HepG2 (cell line): ENCODE measurements around the gene TSC22D4. TPM values are rescaled to one million over a fixed set of nuclear protein-coding genes. Genes with fewer than 3 reads are reported as not detected.

Experiments
- ATAC-seq: fragments of 200-7000 bp; cut with Tn5 transposase; 3 replicates; pipeline ENCODE4 v1.9.1; 2020; ENCODE audit warnings: mild to moderate bottlenecking, moderate library complexity
- BruUV-seq: library from RNA; stranded (reverse); fragments of 400-500 nt; replicated peaks from 2 replicates; lab custom pipeline; 2021; lab: Mats Ljungman, UMichigan
- CTCF ChIA-PET: fragments of 300-600 bp; formaldehyde crosslinking; extraction: SDS; loops from one replicate; lab custom pipeline; 2021; ENCODE audit warnings: low total read pairs, inconsistent platforms, low intra/inter-chr PET ratio; lab: Yijun Ruan, JAX
- POLR2A ChIA-PET: fragments of 350-600 bp; sonication (Branson Sonifier 250); formaldehyde crosslinking; loops from one replicate; lab custom pipeline; 2020; ENCODE audit warnings: antibody characterized with exemption, inconsistent platforms; lab: Yijun Ruan, JAX
- DNase-seq: peaks from one replicate; pipeline ENCODE4 v3.0.0-alpha.2; 2015; ENCODE audit warnings: low spot score
- FAIRE-seq: peaks from 3 replicates; lab custom pipeline; 2011; peaks lifted over from hg19 to GRCh38; lab: Jason Lieb, UNC
- H2AFZ ChIP-seq: one replicate; pipeline ENCODE4 v1.6.1; 2011; ENCODE audit warnings: low read length, inconsistent platforms
- H3K27ac ChIP-seq: fragments of 300-600 bp; 3 replicates; pipeline ENCODE4 v1.8.0; 2011; ENCODE audit warnings: mixed run types, mild to moderate bottlenecking, mixed read lengths, low read length, inconsistent platforms; ENCODE audit not compliant: insufficient read depth; ENCODE audit errors: extremely low read length
- H3K27me3 ChIP-seq, 2 experiments: fragments of 200-600 bp in 1 of 2; 2 replicates in 1 of 2; 3 replicates in 1 of 2; pipeline versions ENCODE4 v1.6.0 to v1.8.0; 2011; ENCODE audit warnings: low read length in 2 of 2, mild to moderate bottlenecking in 2 of 2, moderate library complexity in 2 of 2, inconsistent platforms in 1 of 2; ENCODE audit not compliant: insufficient read depth in 2 of 2, control insufficient read depth in 1 of 2
- H3K36me3 ChIP-seq, 2 experiments: fragments of 200-600 bp in 1 of 2; replicated peaks in 1 of 2; 2 replicates in 1 of 2; 3 replicates in 1 of 2; pipeline versions ENCODE4 v1.5.1 to v1.8.0; 2011; ENCODE audit warnings: low read length in 2 of 2, inconsistent platforms in 1 of 2; ENCODE audit not compliant: insufficient read depth in 2 of 2, control insufficient read depth in 1 of 2
- H3K4me1 ChIP-seq: 2 replicates; pipeline ENCODE4 v1.5.1; 2012; ENCODE audit warnings: low read length, inconsistent platforms; ENCODE audit not compliant: insufficient read depth
- H3K4me2 ChIP-seq: 2 replicates; pipeline ENCODE4 v1.6.0; 2011; ENCODE audit warnings: low read depth, low read length, inconsistent platforms
- H3K4me3 ChIP-seq, 3 experiments: fragments of 200-600 bp in 1 of 3; sonication (generic), shearing (Covaris generic) in 1 of 3; replicated peaks in 1 of 3; 2 replicates each; pipeline ENCODE4 v1.5.1; 2011 to 2016; ENCODE audit warnings: low read length in 3 of 3, inconsistent platforms in 2 of 3, low read depth in 2 of 3, mild to moderate bottlenecking in 2 of 3, control low read depth in 1 of 3, mixed read lengths in 1 of 3; ENCODE audit not compliant: insufficient read depth in 1 of 3
- H3K79me2 ChIP-seq: one replicate; pipeline ENCODE4 v1.6.1; 2011; ENCODE audit warnings: low read length, inconsistent platforms; ENCODE audit not compliant: insufficient read depth
- H3K9ac ChIP-seq: 2 replicates; pipeline ENCODE4 v1.6.0; 2011; ENCODE audit warnings: mild to moderate bottlenecking, low read depth, low read length, inconsistent platforms; ENCODE audit not compliant: insufficient read depth
- H3K9me3 ChIP-seq: 2 replicates; pipeline ENCODE4 v1.5.1; 2012; ENCODE audit warnings: mild to moderate bottlenecking, low read length
- H4K20me1 ChIP-seq: 2 replicates; pipeline ENCODE4 v1.6.0; 2011; ENCODE audit warnings: inconsistent platforms, mild to moderate bottlenecking, low read length, moderate library complexity; ENCODE audit not compliant: insufficient read depth
- FLYWCH1 ChIP-seq: sonication (generic); formaldehyde crosslinking; IDR thresholded peaks from 2 replicates; pipeline ENCODE4 v1.8.1; 2023; ENCODE audit warnings: mild to moderate bottlenecking, missing genetic modification reagents
- GFI1 ChIP-seq: sonication (generic); formaldehyde crosslinking; IDR thresholded peaks from 2 replicates; pipeline ENCODE4 v1.5.0; 2020; ENCODE audit warnings: missing genetic modification reagents, mild to moderate bottlenecking, borderline replicate concordance
- HMGXB3 ChIP-seq: sonication (generic); formaldehyde crosslinking; IDR thresholded peaks from 2 replicates; pipeline ENCODE4 v1.4.0; 2020; ENCODE audit warnings: missing genetic modification reagents, borderline replicate concordance
- MED8 ChIP-seq: sonication (generic); formaldehyde crosslinking; IDR thresholded peaks from 2 replicates; pipeline ENCODE4 v1.8.1; 2023; ENCODE audit warnings: mild to moderate bottlenecking, missing genetic modification reagents; ENCODE audit not compliant: insufficient replicate concordance
- PRPF4 ChIP-seq: fragments of 200-400 bp; formaldehyde crosslinking; IDR thresholded peaks from 2 replicates; pipeline ENCODE4 v1.6.1; 2016; ENCODE audit warnings: low read length, low read depth; ENCODE audit not compliant: poor library complexity, severe bottlenecking
- TRAFD1 ChIP-seq: sonication (generic); formaldehyde crosslinking; IDR thresholded peaks from 2 replicates; pipeline ENCODE4 v1.5.1; 2020; ENCODE audit warnings: missing genetic modification reagents, mild to moderate bottlenecking, borderline replicate concordance
- TRIM24 ChIP-seq: sonication (generic); formaldehyde crosslinking; IDR thresholded peaks from 2 replicates; pipeline ENCODE4 v1.8.0; 2022; ENCODE audit warnings: mild to moderate bottlenecking, missing genetic modification reagents
- ZBTB3 ChIP-seq: sonication (generic); formaldehyde crosslinking; IDR thresholded peaks from 2 replicates; pipeline ENCODE4 v1.4.0; 2020; ENCODE audit warnings: low read depth, mild to moderate bottlenecking, moderate library complexity, missing genetic modification reagents, borderline replicate concordance
- ZMYM2 ChIP-seq: sonication (generic); formaldehyde crosslinking; IDR thresholded peaks from 2 replicates; pipeline ENCODE4 v1.8.0; 2022; ENCODE audit warnings: mild to moderate bottlenecking, missing genetic modification reagents
- ZNF776 ChIP-seq: sonication (generic); formaldehyde crosslinking; IDR thresholded peaks from 2 replicates; pipeline ENCODE4 v1.4.0; 2020; ENCODE audit warnings: mild to moderate bottlenecking, missing genetic modification reagents
- WGBS: methylation state at CpG from one replicate; pipeline ENCODE4 v1.1.6; 2017; ENCODE audit warnings: low lambda C conversion rate; 5-methylcytosine and 5-hydroxymethylcytosine counted together
- in situ Hi-C: cut with HindIII; loops from 2 replicates; pipeline ENCODE4 v1.10.0; 2017; ENCODE audit warnings: low pct_unique_long_range_greater_than_20kb; ENCODE audit not compliant: extremely low pct_ligation_motif_present
- intact Hi-C: fragments of 100-400 bp; cut with micrococcal nuclease; formaldehyde crosslinking; loops from one replicate; pipeline ENCODE4 v1.10.0; 2022; ENCODE audit not compliant: unreplicated experiment
- polyA plus RNA-seq, 8 experiments: library from polyadenylated mRNA; depleted of rRNA in 3 of 8; stranded (reverse) in 7 of 8; unstranded in 1 of 8; fragments of >200 nt; fragmentation: Illumina TruSeq in 4 of 8; extraction: Trizol in 4 of 8; gene quantifications; 2 replicates each; pipeline versions ENCODE4 v1.2.1 to v1.2.3, GENCODE V29; 2011 to 2016; ENCODE audit warnings: low read depth in 4 of 8, missing spikeins in 1 of 8, mixed read lengths in 1 of 8; ENCODE audit not compliant: insufficient read depth in 1 of 8
- total RNA-seq, 5 experiments: library from RNA; depleted of rRNA; stranded (reverse); fragments of >200 nt; fragmentation: Illumina TruSeq; extraction: Trizol; gene quantifications; 2 replicates each; pipeline ENCODE4 v1.2.3, GENCODE V29; 2016; ENCODE audit warnings: low read depth in 1 of 5

Gene TSC22D4
- total and polyA plus RNA-seq, 2 of the 13 experiments (the other 11 are each of a cell fraction or from before 2014, with no cell fraction given), result 7.7 to 8.7 TPM

GRCh38 chr7:100428199-100428966 lies 50.6 kb downstream of the TSC22D4 start, which contains the start of gene ZCWPW1 (continued):
- peak; percentile 15 for TF ChIP-seq MED8 (CRISPR knock-in tag)

DNA sequence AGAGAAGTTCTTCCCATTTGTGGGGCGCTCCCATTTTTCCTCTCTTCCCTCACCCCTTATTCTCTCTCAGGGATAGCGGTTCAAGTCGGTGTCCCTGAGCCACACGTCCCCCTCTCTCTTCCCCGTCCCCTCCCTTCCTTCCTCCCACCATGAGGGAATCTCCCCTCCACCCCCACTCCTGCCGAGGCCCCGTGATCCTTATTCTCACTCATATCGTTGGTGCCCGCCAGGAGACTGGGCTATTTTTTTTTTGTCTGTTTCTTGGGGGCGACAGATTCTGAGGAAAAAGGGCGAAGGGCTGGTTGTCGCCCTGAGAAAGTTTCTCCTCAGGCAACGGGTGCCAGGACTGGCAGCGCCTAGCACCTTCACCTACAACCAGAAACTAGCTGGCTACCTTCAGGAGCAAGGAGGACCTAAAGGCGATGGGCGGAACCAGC lies 51.2 kb downstream of the TSC22D4 start:
- Histone ChIP-seq H3K9me3 (no peaks in the 10 kb centered on the region), H3K36me3 (peaks cover 0 to 15% of the 10 kb centered on the region in 2 experiments; a peak in 2 of 5 replicates), H3K4me3 (peak overlapping the region in 1 of 3 experiments; percentile 75; a peak in 3 of 6 replicates), H3K79me2 (peaks cover 23% of the 10 kb centered on the region), H3K27me3 (no peaks in the 10 kb centered on the region; a peak in 1 of 5 replicates), H4K20me1 (no peaks in the 10 kb centered on the region; the same call in 1 of the 2 replicates), H3K27ac (no peak overlapping the region), H2AFZ (peak overlapping the region; percentile 31), H3K4me2 (peak overlapping the region; percentile 94), H3K4me1 (peaks cover 31% of the 10 kb centered on the region), H3K9ac (no peak overlapping the region)
- intact Hi-C loops (loop anchor here (2.0 kb wide), 1 partner anchor 17 kb away; no protein-coding TSS in a partner anchor), in situ Hi-C loops (no loop called here)
- WGBS, result 97% methylated on average over 14 of the region's 16 CpGs
- ATAC-seq (no peak), DNase-seq (no peak), FAIRE-seq (no peak)
- POLR2A ChIA-PET, result interaction anchor here (1.0 to 4.8 kb wide), 27 partner anchors 8 to 699 kb away, joined by 3 to 199 read pairs (median 9); partner anchors contain the start of genes AGFG2, AP4M1, FBXO24 and LAMTOR4
- BruUV-seq, result no TSS peak
- CTCF ChIA-PET, result no interaction called here
- 0 out of 2 replicates have a peak, but pooled peaks have one; percentile 21 for TF ChIP-seq TRIM24 (CRISPR knock-in tag)
- peak; percentile 12 for TF ChIP-seq PRPF4
- TF ChIP-seq TRAFD1 (CRISPR knock-in tag), result 0 out of 2 replicates have a peak, but pooled peaks have one; percentile 51
- 0 out of 2 replicates have a peak, but pooled peaks have one; percentile 61 for TF ChIP-seq FLYWCH1 (CRISPR knock-in tag)
- TF ChIP-seq ZNF776 (CRISPR knock-in tag), result 0 out of 2 replicates have a peak, but pooled peaks have one; percentile 4
- no peak for TF ChIP-seq HMGXB3 (CRISPR knock-in tag)
- TF ChIP-seq ZMYM2 (CRISPR knock-in tag), result peak; percentile 84; the same call in 1 of the 2 replicates
- TF ChIP-seq GFI1 (CRISPR knock-in tag), result 0 out of 2 replicates have a peak, but pooled peaks have one; percentile 77
- no peak for TF ChIP-seq ZBTB3
